ENCODE results near the gene AKT1. TPM values are rescaled to one million over a fixed set of nuclear protein-coding genes. Genes with fewer than 3 reads are reported as not detected.

AKT1 gene
- polyA plus RNA-seq (2011; rRNA removed), result 104 and 129 TPM in 2 replicates
- polyA minus RNA-seq (2011; rRNA and poly(A)+ RNA removed), result 162 and 248 TPM in 2 replicates

GRCh38 chr14:104794993-104795780 is at the start of gene AKT1:
AKT1 (minus strand) TSS chr14:104795748; CDS start chr14:104792643, 3,105 bp downstream.
- TF ChIP-seq CTCF (IDR thresholded peaks at IDR 0.05; ENCODE audit: low read depth, low read length), result no peak
- CTCF ChIA-PET, result interaction anchor here (1.1 to 2.6 kb wide), 3 partner anchors 24 to 27 kb away, joined by 3 to 11 read pairs (median 3); no protein-coding TSS in a partner anchor
- H3K27ac ChIP-seq (ENCODE audit: low read depth, low read length), result peak within 1 kb of the TSS; percentile 31
- no peak for DNase-seq (ENCODE audit: low read depth, low spot score)
- H3K4me3 ChIP-seq (ENCODE audit: low read depth, low read length), result peak within 1 kb of the TSS; percentile 79
- POLR2A ChIA-PET, result interaction anchor here (0.6 to 0.7 kb wide), 2 partner anchors 8 to 9 kb away, joined by 3 to 4 read pairs; no protein-coding TSS in a partner anchor
- H3K9me3 ChIP-seq (ENCODE audit: control insufficient read depth, insufficient read depth, low read length), result no peaks in the 10 kb centered on the region; the same call in 1 of the 2 replicates
- H3K27me3 ChIP-seq (ENCODE audit: control insufficient read depth, insufficient read depth, low read length), result no peaks in the 10 kb centered on the region

GRCh38 chr14:104845033-104845666 is 49.6 kb upstream of the AKT1 start:
- ChIA-PET POLR2A (no interaction called here), CTCF (no interaction called here)
- TF ChIP-seq CTCF (IDR thresholded peaks at IDR 0.05; ENCODE audit: low read depth, low read length), result no peak
- Histone ChIP-seq H3K27ac (ENCODE audit: low read depth, low read length) (no peak overlapping the region), H3K27me3 (ENCODE audit: control insufficient read depth, insufficient read depth, low read length) (peaks cover 75% of the 10 kb centered on the region), H3K9me3 (ENCODE audit: control insufficient read depth, insufficient read depth, low read length) (no peaks in the 10 kb centered on the region; the same call in 1 of the 2 replicates), H3K4me3 (ENCODE audit: low read depth, low read length) (no peak overlapping the region)
- DNase-seq (ENCODE audit: low read depth, low spot score), result no peak

GRCh38 chr14:104844306-104845032 is 48.9 kb upstream of the AKT1 start:
- Histone ChIP-seq H3K27ac (ENCODE audit: low read depth, low read length) (no peak overlapping the region), H3K9me3 (ENCODE audit: control insufficient read depth, insufficient read depth, low read length) (no peaks in the 10 kb centered on the region; the same call in 1 of the 2 replicates), H3K27me3 (ENCODE audit: control insufficient read depth, insufficient read depth, low read length) (peaks cover 78% of the 10 kb centered on the region), H3K4me3 (ENCODE audit: low read depth, low read length) (no peak overlapping the region)
- DNase-seq (ENCODE audit: low read depth, low spot score), result no peak
- TF ChIP-seq CTCF (IDR thresholded peaks at IDR 0.05; ENCODE audit: low read depth, low read length), result no peak
- ChIA-PET POLR2A (no interaction called here), CTCF (interaction anchor here (1.1 kb wide), 1 partner anchor 18 kb away, joined by 3 read pairs; no protein-coding TSS in a partner anchor)

- ChIA-PET POLR2A (no interaction called here), CTCF (interaction anchor here (1.1 kb wide), 1 partner anchor 18 kb away, joined by 3 read pairs; no protein-coding TSS in a partner anchor)
- no peak for TF ChIP-seq CTCF (IDR thresholded peaks at IDR 0.05; ENCODE audit: low read depth, low read length)
- Histone ChIP-seq H3K4me3 (ENCODE audit: low read depth, low read length) (no peak overlapping the region), H3K27ac (ENCODE audit: low read depth, low read length) (no peak overlapping the region), H3K9me3 (ENCODE audit: control insufficient read depth, insufficient read depth, low read length) (no peaks in the 10 kb centered on the region; the same call in 1 of the 2 replicates), H3K27me3 (ENCODE audit: control insufficient read depth, insufficient read depth, low read length) (peaks cover 72% of the 10 kb centered on the region)
- no peak for DNase-seq (ENCODE audit: low read depth, low spot score)
These were observed 48.1 kb upstream of the AKT1 start for GRCh38 chr14:104843442-104844305.
